ENCODE measurements around the gene FRAT1.
"Not testable (repeated sequence)": the region's sequence is repeated elsewhere in the genome, so short reads cannot be mapped to it uniquely, and the experiment has no call there.

The FRAT1 gene

GRCh38 chr10:97318772-97319651, at the start of gene FRAT1:
FRAT1 (plus strand) TSS chr10:97319271; CDS start chr10:97319454, 183 bp downstream.
- DNase-seq: peak; percentile 91

GRCh38 chr10:97270523-97271154, 48.4 kb upstream of the FRAT1 start:
- no peak for DNase-seq

DNA sequence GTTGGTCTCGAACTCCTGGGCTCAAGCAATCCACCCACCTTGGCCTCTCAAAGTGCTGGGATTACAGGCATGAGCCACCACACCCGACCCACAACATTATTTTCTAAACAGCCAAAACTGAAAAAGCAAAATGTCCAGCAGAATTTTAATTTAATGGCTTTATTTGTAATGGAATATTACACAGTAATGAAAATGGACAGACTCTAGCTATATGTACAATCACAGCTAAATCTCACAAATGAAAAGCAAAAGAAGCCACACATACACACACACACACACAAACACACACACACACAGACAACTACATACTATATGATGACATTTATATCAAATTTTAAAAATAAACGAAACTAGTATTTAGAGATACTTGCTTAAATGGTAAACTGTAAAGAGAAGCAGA, 45.4 kb upstream of the FRAT1 start:
- DNase-seq: no peak

DNA sequence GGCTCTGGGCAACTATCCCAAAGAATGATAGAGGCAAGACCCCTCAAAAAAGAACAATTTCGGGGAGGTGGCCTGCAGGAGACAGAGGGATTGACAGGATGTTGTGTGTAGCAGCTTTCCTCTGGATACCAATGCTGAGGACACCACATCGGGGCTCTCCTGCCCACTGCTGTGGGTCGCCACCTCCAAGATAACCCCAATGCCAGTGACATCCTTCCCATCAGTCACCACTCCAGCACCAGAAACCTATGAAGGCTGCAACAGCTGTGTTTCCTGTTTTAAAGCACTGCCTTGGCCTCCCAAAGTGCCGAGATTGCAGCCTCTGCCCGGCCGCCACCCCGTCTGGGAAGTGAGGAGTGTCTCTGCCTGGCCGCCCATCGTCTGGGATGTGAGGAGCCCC, 44.2 kb upstream of the FRAT1 start:
- no peak for DNase-seq

GRCh38 chr10:97277551-97277950, 41.5 kb upstream of the FRAT1 start:
- DNase-seq: no peak

DNA sequence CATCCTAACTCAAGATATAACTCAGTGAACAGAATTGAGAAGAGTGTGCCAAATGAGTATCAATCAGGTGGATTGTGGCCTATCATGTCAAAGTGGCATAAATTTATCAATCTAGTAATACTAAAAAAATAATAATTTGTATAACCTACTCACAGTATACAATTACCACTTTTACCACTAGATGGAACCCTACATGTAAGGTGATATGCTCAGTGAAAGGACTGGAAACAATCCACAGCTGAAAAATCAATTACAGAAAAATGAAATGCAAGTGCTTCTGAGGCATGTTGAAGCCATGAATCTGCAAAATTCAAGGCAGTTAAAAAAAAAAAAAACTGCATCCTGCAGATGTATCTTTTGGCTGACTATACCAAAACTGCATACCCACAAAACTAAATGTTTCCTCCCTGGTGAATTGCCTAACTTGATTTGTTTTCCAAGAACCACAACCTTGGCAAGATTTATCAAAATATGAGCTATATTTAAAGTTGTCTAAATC, 40.5 kb upstream of the FRAT1 start:
- DNase-seq: no peak

DNA sequence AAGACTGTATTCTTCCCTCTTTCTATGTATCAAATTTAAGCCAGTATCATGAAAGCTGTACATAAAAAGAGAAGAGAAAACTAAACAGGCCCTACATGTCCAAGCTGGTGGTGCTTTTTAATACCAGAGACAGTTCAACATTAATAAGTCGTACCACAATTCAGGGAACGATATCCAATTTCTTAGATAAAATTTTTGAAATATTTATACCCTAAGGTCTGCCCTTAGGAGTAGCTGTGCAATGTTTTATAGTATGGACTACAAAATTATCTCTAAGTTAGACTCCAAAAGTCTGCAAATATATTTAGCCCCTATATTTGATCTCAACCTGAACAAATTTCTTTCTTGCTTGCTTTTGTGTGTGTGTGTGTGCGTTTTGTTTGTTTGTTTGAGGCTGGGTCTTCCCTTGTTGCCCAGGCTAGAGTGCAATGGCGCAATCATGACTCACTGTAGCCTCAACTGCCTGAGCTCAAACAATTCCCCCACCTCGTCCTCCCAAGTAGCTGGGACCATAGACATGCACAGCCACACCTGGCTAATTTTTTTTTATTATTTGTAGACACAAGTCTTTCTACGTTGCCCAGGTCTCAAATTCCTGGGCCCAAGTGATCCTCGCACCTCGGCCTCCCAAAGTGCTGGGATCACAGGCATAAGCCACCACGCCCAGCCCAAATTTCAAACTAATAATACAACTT, 39.8 kb upstream of the FRAT1 start:
- no peak for DNase-seq

GRCh38 chr10:97280783-97281182, 38.3 kb upstream of the FRAT1 start:
- DNase-seq: peak; percentile 12

DNA sequence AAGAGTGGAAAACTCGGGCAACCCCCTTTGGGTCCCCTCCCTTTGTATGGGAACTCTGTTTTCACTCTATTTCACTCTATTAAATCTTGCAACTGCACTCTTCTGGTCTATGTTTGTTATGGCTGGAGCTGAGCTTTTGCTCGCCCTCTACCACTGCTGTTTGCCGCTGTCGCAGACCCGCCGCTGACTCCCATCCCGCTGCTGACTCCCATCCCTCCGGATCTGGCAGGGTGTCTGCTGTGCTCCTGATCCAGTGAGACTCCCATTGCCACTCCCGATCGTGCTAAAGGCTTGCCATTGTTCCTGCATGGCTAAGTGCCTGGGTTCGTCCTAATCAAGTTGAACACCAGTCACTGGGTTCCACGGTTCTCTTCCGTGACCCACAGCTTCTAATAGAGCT, 29.0 kb upstream of the FRAT1 start:
- not testable (repeated sequence) for DNase-seq

DNA sequence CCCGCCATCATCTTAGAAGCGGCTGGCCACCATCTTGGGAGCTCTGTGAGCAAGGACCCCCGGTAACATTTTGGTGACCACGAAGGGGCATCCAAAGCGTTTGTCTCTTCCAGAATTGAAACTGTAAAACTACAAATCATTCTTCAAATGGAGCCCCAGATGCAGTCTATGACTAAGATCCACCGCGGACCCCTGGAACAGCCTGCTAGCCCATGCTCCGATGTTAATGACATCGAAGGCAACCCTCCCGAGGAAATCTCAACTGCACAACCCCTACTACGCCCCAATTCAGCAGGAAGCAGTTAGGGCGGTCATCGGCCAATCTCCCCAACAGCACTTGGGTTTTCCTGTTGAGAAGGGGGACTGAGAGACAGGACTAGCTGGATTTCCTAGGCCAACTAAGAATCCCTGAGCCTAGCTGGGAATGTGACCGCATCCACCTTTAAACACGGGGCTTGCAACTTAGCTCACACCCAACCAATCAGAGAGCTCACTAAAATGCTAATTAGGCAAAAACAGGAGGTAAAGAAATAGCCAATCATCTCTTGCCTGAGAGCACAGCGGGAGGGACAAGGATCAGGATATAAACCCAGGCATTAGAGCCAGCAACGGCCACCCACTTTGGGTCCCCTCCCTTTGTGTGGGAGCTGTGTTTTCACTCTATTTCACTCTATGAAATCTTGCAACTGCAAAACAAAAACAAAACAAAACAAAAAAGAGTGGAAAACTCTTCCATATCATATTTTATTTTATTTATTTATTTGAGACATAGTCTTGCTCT, 28.3 kb upstream of the FRAT1 start:
- DNase-seq: not testable (repeated sequence)

DNA sequence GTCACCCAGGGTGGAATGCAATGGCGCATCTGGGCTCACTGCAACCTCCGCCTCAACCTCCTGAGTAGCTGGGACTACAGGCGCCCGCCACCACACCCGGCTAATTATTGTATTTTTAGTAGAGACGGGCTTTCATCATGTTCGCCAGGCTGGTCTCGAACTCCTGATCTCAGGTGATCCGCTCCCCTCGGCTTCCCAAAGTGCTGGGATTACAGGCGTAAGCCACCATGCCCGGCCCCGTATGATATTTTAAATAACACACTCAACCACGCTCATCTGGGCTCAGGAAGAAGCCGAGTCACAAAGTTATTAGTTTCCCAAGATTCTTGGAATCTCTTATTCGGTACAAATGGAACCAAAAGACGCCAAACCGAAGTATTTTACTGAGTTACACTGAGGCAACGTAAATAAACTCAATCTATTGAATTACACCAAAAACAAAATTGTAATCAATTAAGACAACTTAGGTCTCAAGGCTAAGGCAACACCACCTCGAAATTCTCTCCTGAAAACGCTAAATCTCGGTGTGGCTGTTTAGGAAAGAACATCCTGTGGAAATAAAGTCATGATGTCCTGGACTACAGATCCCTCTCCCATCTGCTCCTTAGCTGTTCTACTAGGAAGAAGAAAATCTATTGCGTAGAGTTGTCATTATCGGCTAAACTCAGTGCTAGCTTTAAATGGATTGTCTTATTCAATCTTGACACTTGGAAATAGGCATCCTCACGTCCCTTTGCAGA, 27.5 kb upstream of the FRAT1 start:
- DNase-seq: no peak

DNA sequence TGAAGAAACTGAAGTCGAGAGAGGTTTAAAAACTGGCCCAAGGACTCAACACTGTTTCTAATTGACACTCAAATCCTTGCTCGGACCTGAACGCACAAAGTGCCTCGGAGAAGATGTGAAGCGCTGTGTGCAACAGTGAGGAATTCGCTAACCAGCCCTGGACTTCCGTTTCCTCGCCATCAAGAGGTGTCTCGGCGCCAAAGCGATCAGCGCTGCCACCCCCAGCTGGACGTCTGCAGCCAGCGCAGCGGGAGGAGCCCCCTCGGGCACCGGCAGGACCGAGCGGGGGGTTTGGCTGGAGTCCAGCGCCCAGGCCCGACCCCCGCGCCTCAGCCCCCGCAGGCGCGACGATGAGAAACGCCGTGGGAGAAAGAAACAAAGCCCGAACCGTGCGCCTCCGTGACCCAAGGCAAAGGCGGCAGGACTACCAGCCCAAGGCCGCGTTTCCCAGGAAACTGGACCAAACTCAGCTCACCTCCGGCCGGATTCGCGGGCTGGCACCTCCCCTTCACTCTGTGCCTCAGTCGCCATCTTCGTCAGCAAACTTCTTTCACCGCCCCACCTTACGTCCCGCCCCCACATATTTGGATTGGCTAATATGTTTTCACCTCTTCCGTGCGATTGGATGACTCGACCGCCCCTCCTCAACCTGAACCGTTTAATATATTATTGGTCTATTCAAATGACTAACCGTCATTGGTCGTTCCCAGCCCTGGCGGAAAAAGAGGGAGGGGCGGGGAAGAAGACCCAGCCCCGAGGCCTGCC, 26.8 kb upstream of the FRAT1 start, which contains the start of gene ARHGAP19:
TSS of gene ARHGAP19 (minus strand) at position 541 of the 765 bp plus-strand sequence. CDS start at position 531, 10 bp downstream.
- peak; percentile 96 for DNase-seq

DNA sequence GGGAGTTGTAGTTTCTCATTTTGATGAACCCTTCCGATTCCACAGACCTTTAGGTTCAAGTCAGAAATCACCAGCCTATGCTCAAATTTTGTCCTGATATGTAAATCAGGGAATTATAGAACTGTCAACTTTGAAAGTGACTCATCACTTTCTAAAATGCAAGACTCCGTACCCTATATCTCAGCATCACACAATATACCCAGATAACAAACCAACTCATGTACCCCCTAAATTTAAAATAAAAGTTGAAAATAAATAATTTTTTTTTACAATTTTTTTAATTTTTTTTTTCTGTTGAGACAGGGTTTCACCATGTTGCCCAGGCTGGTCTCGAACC, 26.2 kb upstream of the FRAT1 start:
- no peak for DNase-seq

DNA sequence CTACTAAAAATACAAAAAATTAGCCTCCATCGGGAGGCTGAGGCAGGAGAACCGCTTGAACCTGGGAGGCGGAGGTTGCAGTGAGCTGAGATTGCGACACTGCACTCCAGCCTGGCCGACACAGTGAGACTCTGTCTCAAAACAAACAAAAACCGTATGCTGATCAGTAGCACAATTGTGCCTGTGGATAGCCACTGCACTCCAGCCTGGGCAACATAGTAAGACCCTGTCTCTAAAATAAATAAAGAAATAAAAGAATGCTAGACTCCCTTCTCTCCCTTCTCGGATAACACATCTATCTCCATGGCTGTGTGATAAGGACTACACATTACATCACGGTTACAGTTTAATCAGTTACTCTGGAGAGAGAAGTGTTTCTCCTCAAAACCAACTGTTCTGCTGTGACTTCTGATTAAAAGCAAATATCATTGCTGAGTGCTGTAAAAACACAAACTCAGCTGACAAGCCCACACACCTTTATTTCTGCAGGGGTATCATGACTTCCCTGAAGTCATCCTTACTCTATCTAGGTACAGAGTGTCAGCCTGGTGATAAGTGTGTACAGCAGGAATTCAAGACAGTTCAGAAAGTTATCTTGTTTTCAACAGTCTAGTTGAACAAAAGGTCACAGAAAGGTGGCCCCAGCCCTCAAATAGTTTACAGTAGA, 21.4 kb upstream of the FRAT1 start:
- DNase-seq: no peak

DNA sequence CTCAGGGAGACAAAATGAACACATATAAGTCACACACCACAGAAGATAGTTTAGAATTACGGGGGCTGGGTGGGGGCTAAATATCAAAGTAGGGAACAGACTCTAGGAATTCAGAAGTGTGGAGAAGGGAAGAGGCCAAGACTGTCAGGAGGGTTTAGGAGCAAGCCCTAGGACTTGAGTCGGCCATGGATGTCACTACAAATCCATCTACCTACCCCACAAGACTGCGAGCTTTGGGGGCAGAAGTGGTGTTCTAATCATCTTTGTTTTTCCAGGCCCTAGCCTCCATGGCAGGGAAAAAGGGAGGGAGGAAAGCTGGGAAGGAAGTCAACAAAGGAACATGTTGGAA, 20.9 kb upstream of the FRAT1 start:
- DNase-seq: no peak

- DNase-seq: no peak
These were observed 18.1 kb upstream of the FRAT1 start for GRCh38 chr10:97300980-97301379.

- DNase-seq: no peak
These were observed 16.8 kb upstream of the FRAT1 start for GRCh38 chr10:97302088-97302791.

DNA sequence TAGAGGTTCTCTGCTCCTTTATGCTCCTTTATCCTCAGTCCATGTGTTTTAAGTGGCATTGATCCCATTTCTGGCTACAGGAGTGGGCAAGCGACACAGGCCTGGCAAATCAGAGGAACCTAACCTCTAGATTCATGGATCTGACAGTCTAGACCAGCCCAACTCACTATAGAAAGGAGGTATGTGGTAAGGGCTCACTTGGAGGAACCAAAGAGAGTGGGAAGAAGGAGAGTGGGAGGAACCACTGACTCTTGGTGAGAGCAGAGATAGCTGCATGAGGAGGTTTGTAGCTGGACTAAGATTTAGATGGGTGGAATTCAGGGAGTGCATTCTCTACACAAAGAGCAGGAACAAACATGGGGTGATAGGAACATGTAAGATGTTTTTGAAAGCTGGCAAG, 11.6 kb upstream of the FRAT1 start:
- DNase-seq: no peak

DNA sequence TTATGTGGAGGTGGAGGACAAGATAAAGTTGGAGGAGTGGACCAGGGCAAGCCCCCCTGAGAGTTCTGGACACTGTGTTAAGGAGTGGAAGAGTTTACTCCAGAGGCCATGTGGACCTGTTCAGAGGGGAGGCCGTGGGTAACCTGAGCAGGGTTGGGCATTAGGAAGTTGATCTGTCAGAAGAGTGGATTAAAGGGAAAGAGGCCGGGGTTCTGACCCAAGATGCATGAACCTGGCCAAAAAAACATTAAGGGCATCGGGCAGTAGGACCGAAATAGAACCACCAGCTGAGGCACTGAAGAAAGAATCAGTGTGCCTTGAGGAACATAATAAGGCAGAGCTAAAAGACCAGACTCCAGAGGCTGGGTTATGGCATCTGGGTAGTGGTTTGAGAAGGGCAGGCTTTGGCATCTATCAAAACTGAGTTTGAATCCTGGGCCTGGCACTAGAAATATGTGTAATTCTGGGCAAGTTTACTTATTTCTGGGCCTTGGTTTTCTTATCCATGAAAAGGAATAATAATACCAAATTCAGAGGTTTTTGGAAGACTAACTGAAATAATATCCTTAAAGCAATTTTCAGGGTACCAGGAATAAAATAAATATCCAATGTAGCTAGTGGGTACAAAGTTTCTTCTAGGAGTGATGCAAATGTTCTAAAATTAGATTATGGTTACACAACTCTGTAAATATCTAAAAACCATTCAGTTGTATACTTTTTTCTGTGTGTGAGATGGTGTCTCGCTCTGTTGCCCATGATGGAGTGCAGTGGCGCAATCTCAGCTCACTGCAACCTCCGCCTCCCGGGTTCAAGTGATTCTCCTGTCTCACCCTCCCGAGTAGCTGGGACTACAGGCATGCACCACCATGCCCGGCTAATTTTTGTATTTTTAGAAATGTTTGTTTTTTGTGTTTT, 10.9 kb upstream of the FRAT1 start:
- no peak for DNase-seq

Measured in stimulated activated CD4-positive, alpha-beta T cell treated with anti-CD3 and anti-CD28 coated beads, Interleukin-15, amount 100 ng/mL, for 24 hours (primary cell).